TTC549 (cell line): Measurements from ENCODE around the gene GIPC3.

Experiments
- FAIRE-seq: peaks from 2 replicates; lab custom pipeline; 2012; peaks lifted over from hg19 to GRCh38; lab: Jason Lieb, UNC

The GIPC3 gene

DNA sequence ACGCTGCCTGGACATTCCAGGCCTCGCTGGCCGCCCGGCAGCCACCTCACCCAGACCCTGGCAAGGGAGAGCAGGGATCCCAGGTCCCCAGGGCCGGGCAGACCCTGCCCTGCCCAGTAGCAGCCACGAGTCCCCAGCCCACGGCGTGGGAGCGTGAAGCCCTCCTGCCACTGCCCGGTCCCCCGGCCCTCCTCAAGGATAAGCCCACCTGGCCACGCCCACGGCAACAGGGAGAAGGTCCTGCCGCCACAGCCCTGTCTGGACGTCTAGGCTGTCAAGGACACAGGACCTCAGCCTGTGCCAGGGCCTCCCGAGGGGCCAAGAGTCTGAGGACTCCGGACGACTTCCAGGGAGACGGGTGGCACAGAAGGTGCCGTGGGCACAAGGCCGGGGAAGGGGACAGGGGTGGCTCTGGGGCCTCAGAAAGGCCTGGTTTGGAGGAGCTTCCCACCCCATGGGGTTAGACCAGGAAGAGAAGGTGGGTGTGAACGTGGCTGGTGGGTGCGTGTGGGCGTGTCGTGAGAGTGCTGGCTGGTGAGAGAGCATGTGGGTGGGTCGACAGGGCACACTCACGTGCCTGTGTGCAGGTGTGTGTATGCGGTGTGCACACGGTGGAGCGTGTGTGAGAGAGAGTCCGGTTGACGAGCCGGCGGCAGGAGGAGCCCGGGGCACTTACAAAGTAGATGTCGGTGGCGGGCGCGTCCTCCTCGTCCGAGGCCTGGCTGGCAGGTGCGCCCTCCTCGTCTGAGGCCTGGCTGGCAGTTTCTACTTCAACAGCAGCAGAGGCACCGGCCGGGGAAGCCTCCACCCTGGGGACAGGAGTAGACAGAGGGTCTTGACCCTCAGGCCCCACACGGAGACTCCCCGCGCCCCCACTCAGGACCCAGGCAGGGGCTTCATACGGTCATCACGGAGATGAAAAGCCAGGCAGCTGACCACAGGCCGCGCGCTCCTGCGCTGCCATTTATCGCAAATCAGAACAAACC lies 53.2 kb downstream of the GIPC3 start:
- no peak for FAIRE-seq

DNA sequence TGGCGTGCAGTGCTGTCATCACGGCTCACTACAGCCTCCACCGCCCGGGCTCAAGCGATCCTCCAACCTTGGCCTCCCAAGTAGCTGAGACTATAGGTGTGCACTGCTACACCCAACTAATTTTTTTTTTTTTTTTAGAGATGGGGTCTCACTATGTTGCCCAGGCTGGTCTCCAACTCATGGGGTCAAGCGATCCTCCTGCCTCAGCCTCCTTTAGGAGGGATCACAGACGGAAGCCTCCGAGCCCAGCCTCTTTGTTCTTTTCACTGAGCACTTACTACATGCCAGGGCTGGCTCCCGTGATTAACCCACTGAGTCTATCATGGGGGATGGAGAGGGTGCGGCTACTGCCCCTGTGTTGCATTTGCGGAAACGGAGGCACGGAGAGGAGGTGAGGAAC lies 54.2 kb downstream of the GIPC3 start:
- FAIRE-seq = no peak

- FAIRE-seq = no peak
Measured at GRCh38 chr19:3641515-3642269, 56.4 kb downstream of the GIPC3 start.

GRCh38 chr19:3642296-3642695 lies 57.0 kb downstream of the GIPC3 start:
- no peak for FAIRE-seq
